Testis (tissue), 3 donors: ENCODE results near the gene KCNQ1. TPM values are rescaled to one million over a fixed set of nuclear protein-coding genes. Genes with fewer than 3 reads are reported as not detected.
A peak's percentile ranks its signal among the peaks of the same experiment; 100 is the strongest.

Experiments
- DNase-seq: peaks from one replicate; pipeline ENCODE4 v3.0.0-alpha.2; 2019
- H3K27ac ChIP-seq, 2 donors: fragments of 200-600 bp; sonication (generic); one replicate each; pipeline ENCODE4 v1.5.1; 2019
- H3K27me3 ChIP-seq: fragments of 200-600 bp; sonication (generic); one replicate; pipeline ENCODE4 v1.5.1; 2019
- H3K36me3 ChIP-seq: fragments of 200-600 bp; sonication (generic); one replicate; pipeline ENCODE4 v1.5.1; 2017; ENCODE audit warnings: low read depth; ENCODE audit errors: missing control alignments
- H3K4me1 ChIP-seq: fragments of 200-600 bp; sonication (generic); one replicate; pipeline ENCODE4 v1.5.1; 2019
- H3K4me3 ChIP-seq, 2 donors: fragments of 200-600 bp; sonication (generic); one replicate each; pipeline ENCODE4 v1.5.1; 2017 to 2019
- H3K9me3 ChIP-seq: fragments of 200-600 bp; sonication (generic); one replicate; pipeline ENCODE4 v1.5.1; 2017
- POLR2A ChIP-seq: fragments of 450-650 bp; IDR thresholded peaks from one replicate; pipeline ENCODE4 v1.6.1; 2017; ENCODE audit warnings: antibody characterized with exemption, mild to moderate bottlenecking, moderate library complexity
- WGBS, 2 donors: methylation state at CpG; one replicate each; pipeline ENCODE4 v1.1.5; 2018; 5-methylcytosine and 5-hydroxymethylcytosine counted together
- intact Hi-C: fragments of 100-400 bp; cut with DNase I; formaldehyde crosslinking; loops from one replicate; pipeline ENCODE4 v1.15.1; 2023; ENCODE audit warnings: low total_unique reads
- polyA plus RNA-seq: library from polyadenylated mRNA; stranded (reverse); fragments of 350-450 nt; fragmentation: Illumina TruSeq; extraction: RNeasy Lipid Tissue Mini Kit (QIAGEN cat#74804); gene quantifications from one replicate; pipeline ENCODE4 v1.2.3, GENCODE V29; 2014; ENCODE audit warnings: low read depth, low replicate concordance; ENCODE audit not compliant: insufficient read depth
- total RNA-seq, 2 donors: library from RNA; depleted of rRNA; stranded (reverse); fragments of >200 nt; gene quantifications; one replicate each; pipeline ENCODE4 v1.2.3, GENCODE V29; 2016
- TF ChIP-seq, protein P1 (sequence below), 3 experiments: fragments of 450-650 bp in 2 of 3; fragments of 200-600 bp in 1 of 3; sonication (generic) in 1 of 3; IDR thresholded peaks; one replicate each; pipeline ENCODE4 v1.5.1; 2016 to 2019; ENCODE audit warnings: antibody characterized with exemption in 3 of 3, mild to moderate bottlenecking in 2 of 3, moderate library complexity in 1 of 3

Gene KCNQ1
- total and polyA plus RNA-seq, 3 donors from 2014 or later = 6.0 to 24.2 (median 12.8) TPM

DNA sequence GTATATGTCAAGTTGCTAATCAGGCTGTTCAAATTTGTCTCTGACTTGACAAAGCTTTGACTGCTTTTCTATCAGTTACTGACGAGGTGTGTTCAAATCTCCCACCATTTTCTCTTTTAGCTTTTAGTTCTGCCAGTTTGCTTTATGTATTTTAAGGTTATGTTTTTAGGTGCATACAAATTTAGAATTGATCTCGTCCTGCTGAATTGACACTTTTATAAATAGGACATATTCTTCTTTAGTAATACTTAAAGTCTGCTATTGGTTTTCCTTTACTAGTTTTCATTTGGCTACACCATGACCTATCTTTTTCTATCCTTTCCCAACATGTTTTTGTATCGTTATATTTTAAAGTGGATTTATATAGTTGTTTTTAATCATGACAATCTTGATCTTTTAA, 320.7 kb downstream of the KCNQ1 start:
- TF ChIP-seq, protein P1, sequence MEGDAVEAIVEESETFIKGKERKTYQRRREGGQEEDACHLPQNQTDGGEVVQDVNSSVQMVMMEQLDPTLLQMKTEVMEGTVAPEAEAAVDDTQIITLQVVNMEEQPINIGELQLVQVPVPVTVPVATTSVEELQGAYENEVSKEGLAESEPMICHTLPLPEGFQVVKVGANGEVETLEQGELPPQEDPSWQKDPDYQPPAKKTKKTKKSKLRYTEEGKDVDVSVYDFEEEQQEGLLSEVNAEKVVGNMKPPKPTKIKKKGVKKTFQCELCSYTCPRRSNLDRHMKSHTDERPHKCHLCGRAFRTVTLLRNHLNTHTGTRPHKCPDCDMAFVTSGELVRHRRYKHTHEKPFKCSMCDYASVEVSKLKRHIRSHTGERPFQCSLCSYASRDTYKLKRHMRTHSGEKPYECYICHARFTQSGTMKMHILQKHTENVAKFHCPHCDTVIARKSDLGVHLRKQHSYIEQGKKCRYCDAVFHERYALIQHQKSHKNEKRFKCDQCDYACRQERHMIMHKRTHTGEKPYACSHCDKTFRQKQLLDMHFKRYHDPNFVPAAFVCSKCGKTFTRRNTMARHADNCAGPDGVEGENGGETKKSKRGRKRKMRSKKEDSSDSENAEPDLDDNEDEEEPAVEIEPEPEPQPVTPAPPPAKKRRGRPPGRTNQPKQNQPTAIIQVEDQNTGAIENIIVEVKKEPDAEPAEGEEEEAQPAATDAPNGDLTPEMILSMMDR (IDR thresholded peaks at IDR 0.05) = no peak
- no peak for TF ChIP-seq POLR2A
- H3K27ac ChIP-seq = no peak overlapping the region
- H3K36me3 ChIP-seq = no peaks in the 10 kb centered on the region
- intact Hi-C loops = no loop called here
- no peaks in the 10 kb centered on the region for H3K4me1 ChIP-seq
- H3K27me3 ChIP-seq = no peaks in the 10 kb centered on the region
- H3K4me3 ChIP-seq = no peak overlapping the region
- no peaks in the 10 kb centered on the region for H3K9me3 ChIP-seq
- DNase-seq = no peak
- WGBS, 2 donors = 86 to 94% methylated on average over 3 of the region's 3 CpGs

DNA sequence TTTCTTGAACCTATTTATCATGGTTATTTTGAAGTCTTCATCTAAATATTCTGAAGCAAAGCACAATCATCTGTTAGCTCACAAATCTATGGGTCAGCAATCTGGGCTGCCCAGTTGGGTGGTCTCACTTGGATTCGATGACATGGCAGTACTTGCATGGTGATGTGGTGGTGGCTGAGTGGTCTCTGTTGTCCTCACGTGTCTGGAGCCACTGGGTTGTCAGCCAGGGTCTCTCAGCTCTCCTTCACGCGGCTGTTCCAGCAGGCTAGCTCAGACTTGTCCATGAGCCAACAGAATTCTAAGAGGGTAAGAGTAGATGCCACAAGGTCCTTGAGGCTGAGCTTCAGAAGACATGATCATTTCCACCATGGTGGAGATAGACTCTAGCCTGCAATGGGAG, 321.4 kb downstream of the KCNQ1 start:
- Histone ChIP-seq H3K9me3 (no peaks in the 10 kb centered on the region), H3K27ac (no peak overlapping the region), H3K4me3 (no peak overlapping the region), H3K4me1 (no peaks in the 10 kb centered on the region), H3K36me3 (no peaks in the 10 kb centered on the region), H3K27me3 (no peaks in the 10 kb centered on the region)
- WGBS, 2 donors = 99 to 100% methylated on average over 1 to 4 of the region's 4 CpGs
- intact Hi-C loops = no loop called here
- peak; percentile 4 for DNase-seq
- no peak for TF ChIP-seq POLR2A
- TF ChIP-seq, protein P1 (IDR thresholded peaks at IDR 0.05) = no peak

DNA sequence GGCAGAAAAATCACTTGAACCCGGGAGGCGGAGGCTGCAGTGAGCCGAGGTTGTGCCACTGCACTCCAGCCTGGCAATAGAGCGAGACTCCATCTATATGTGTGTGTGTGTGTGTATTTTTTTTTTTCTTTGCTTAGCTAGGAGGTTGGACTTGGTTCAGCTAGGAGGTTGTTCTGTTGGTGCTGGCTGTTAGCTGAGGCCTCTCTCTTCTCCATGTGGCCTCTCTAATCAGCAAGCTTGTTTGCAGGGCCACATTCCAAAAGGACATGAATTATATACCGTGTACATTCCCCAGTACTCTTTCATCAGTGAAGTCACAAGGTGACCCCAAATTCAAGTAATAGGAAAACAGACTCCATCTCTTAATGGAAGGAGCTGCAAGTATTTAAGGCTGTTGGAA, 322.3 kb downstream of the KCNQ1 start:
- H3K9me3 ChIP-seq = no peaks in the 10 kb centered on the region

DNA sequence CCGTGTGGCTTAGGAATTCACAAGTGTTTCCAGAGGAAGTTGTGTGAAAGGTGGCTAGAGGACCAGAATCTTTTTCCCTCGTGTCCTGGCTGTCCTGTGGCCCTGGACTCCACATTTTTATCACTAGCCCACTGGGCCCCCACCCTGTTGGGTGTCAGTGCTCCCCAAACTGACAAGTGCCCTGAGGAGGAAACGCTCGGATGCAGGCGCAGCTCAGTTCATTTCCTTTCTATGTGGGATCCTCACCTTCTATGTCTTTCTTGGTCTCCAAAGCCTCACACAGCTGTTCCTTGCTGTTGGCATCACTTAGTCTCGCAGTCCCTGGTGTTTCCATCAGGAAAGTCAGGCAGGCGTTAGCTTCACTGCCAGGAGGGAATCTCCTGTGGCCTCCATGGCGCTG, 323.0 kb downstream of the KCNQ1 start:
- Histone ChIP-seq H3K27me3 (no peaks in the 10 kb centered on the region), H3K36me3 (no peaks in the 10 kb centered on the region), H3K27ac (no peak overlapping the region), H3K4me3 (no peak overlapping the region), H3K4me1 (no peaks in the 10 kb centered on the region), H3K9me3 (no peaks in the 10 kb centered on the region)
- intact Hi-C loops = no loop called here
- WGBS, 2 donors = 92 to 95% methylated on average over 8 of the region's 8 CpGs
- no peak for DNase-seq
- TF ChIP-seq, protein P1 (IDR thresholded peaks at IDR 0.05) = no peak
- TF ChIP-seq POLR2A = no peak

More for the DNA sequence above, 322.3 kb downstream of the KCNQ1 start:
- no peak overlapping the region for H3K4me3 ChIP-seq
- intact Hi-C loops = no loop called here
- WGBS, 2 donors = 87 to 92% methylated on average over 5 of the region's 5 CpGs
- H3K27ac ChIP-seq = no peak overlapping the region
- DNase-seq = no peak
- H3K36me3 ChIP-seq = no peaks in the 10 kb centered on the region
- H3K4me1 ChIP-seq = no peaks in the 10 kb centered on the region
- H3K27me3 ChIP-seq = no peaks in the 10 kb centered on the region
- TF ChIP-seq POLR2A = no peak
- TF ChIP-seq, protein P1 (IDR thresholded peaks at IDR 0.05) = no peak
